H9 (cell line): ENCODE results near the gene CEACAM16. TPM values are rescaled to one million over a fixed set of nuclear protein-coding genes. Genes with fewer than 3 reads are reported as not detected.

Source experiments
- DNase-seq: peaks from one replicate; pipeline ENCODE4 v3.0.0-alpha.2; 2017
- H2AFZ ChIP-seq: one replicate; pipeline ENCODE4 v1.6.1; 2013; ENCODE audit warnings: mild to moderate bottlenecking, low read length, control low read depth, moderate library complexity
- H2AK5ac ChIP-seq: 2 replicates; pipeline ENCODE4 v1.6.1; 2013; ENCODE audit warnings: low read length, control low read depth, mixed read lengths; ENCODE audit not compliant: insufficient read length
- H2BK120ac ChIP-seq: one replicate; pipeline ENCODE4 v1.6.1; 2013; ENCODE audit warnings: low read depth, mild to moderate bottlenecking, low read length, control low read depth, inconsistent platforms; ENCODE audit not compliant: poor library complexity, severe bottlenecking
- H2BK12ac ChIP-seq: 2 replicates; pipeline ENCODE4 v1.6.1; 2013; ENCODE audit warnings: low read length, control low read depth, mixed read lengths, low read depth; ENCODE audit not compliant: insufficient read length
- H2BK15ac ChIP-seq: 2 replicates; pipeline ENCODE4 v1.6.1; 2013; ENCODE audit warnings: low read depth, low read length, control low read depth
- H2BK20ac ChIP-seq: one replicate; pipeline ENCODE4 v1.6.1; 2013; ENCODE audit warnings: low read depth, mild to moderate bottlenecking, low read length, control low read depth, inconsistent platforms; ENCODE audit not compliant: poor library complexity, severe bottlenecking
- H2BK5ac ChIP-seq: 2 replicates; pipeline ENCODE4 v1.6.1; 2013; ENCODE audit warnings: low read length, control low read depth, mixed read lengths; ENCODE audit not compliant: insufficient read length
- H3K14ac ChIP-seq: 2 replicates; pipeline ENCODE4 v1.6.1; 2013; ENCODE audit warnings: low read length, control low read depth; ENCODE audit not compliant: insufficient read depth
- H3K18ac ChIP-seq: 2 replicates; pipeline ENCODE4 v1.6.1; 2013; ENCODE audit warnings: low read depth, mild to moderate bottlenecking, mixed read lengths, low read length, control low read depth; ENCODE audit not compliant: insufficient read length
- H3K23ac ChIP-seq: 2 replicates; pipeline ENCODE4 v1.6.1; 2013; ENCODE audit warnings: low read length, control low read depth, mixed read lengths, low read depth; ENCODE audit not compliant: insufficient read length
- H3K23me2 ChIP-seq: 2 replicates; pipeline ENCODE4 v1.6.1; 2013; ENCODE audit warnings: low read depth, mild to moderate bottlenecking, mixed read lengths, low read length, control low read depth; ENCODE audit not compliant: insufficient read length, poor library complexity, severe bottlenecking
- H3K27ac ChIP-seq: 2 replicates; pipeline ENCODE4 v1.5.1; 2013; ENCODE audit warnings: low read length, control low read depth, mixed read lengths, low read depth; ENCODE audit not compliant: insufficient read length
- H3K27me3 ChIP-seq: 2 replicates; pipeline ENCODE4 v1.6.1; 2013; ENCODE audit warnings: low read length, control low read depth, inconsistent platforms; ENCODE audit not compliant: insufficient read depth
- H3K4ac ChIP-seq: 2 replicates; pipeline ENCODE4 v1.6.1; 2013; ENCODE audit warnings: low read depth, mild to moderate bottlenecking, control low read depth, inconsistent platforms, low read length, moderate library complexity
- H3K4me1 ChIP-seq: 2 replicates; pipeline ENCODE4 v1.6.1; 2013; ENCODE audit warnings: low read length, control low read depth, inconsistent platforms; ENCODE audit not compliant: insufficient read depth
- H3K4me2 ChIP-seq: 2 replicates; pipeline ENCODE4 v1.6.1; 2013; ENCODE audit warnings: low read length, control low read depth, mixed read lengths; ENCODE audit not compliant: insufficient read length, insufficient read depth
- H3K56ac ChIP-seq: 2 replicates; pipeline ENCODE4 v1.6.1; 2013; ENCODE audit warnings: low read depth, mild to moderate bottlenecking, mixed read lengths, low read length, control low read depth; ENCODE audit not compliant: insufficient read length
- H3K79me1 ChIP-seq: 2 replicates; pipeline ENCODE4 v1.6.1; 2013; ENCODE audit warnings: low read depth, mild to moderate bottlenecking, moderate library complexity, low read length, control low read depth, inconsistent platforms; ENCODE audit not compliant: insufficient read depth, poor library complexity, severe bottlenecking
- H3K79me2 ChIP-seq: 2 replicates; pipeline ENCODE4 v1.6.1; 2013; ENCODE audit warnings: low read length, control low read depth, inconsistent platforms; ENCODE audit not compliant: insufficient read depth
- H3K9ac ChIP-seq: 2 replicates; pipeline ENCODE4 v1.6.1; 2013; ENCODE audit warnings: low read length, control low read depth, mixed read lengths; ENCODE audit not compliant: insufficient read length; ENCODE audit errors: extremely low read depth
- H3K9me3 ChIP-seq: one replicate; pipeline ENCODE4 v1.6.1; 2013; ENCODE audit warnings: low read depth, low read length, inconsistent platforms; ENCODE audit not compliant: control insufficient read depth
- H3T11ph ChIP-seq: one replicate; pipeline ENCODE4 v1.6.1; 2013; ENCODE audit warnings: mild to moderate bottlenecking, low read length, control low read depth, inconsistent platforms
- H4K20me1 ChIP-seq: one replicate; pipeline ENCODE4 v1.6.1; 2013; ENCODE audit not compliant: control insufficient read depth, insufficient read length, insufficient read depth
- H4K5ac ChIP-seq: 2 replicates; pipeline ENCODE4 v1.6.1; 2013; ENCODE audit warnings: low read depth, mild to moderate bottlenecking, mixed read lengths, low read length, control low read depth; ENCODE audit not compliant: insufficient read length
- H4K8ac ChIP-seq: replicated peaks from 2 replicates; pipeline ENCODE4 v1.6.1; 2013; ENCODE audit warnings: low read length, control low read depth, mixed read lengths, low read depth; ENCODE audit not compliant: insufficient read length
- H4K91ac ChIP-seq: 2 replicates; pipeline ENCODE4 v1.6.1; 2013; ENCODE audit warnings: low read depth, mild to moderate bottlenecking, moderate library complexity, mixed read lengths, low read length, control low read depth; ENCODE audit not compliant: insufficient read length
- H3K27ac Mint-ChIP-seq, 3 experiments: 2 replicates in 2 of 3; 3 replicates in 1 of 3; pipeline ENCODE4 v1.8.0; 2020 to 2021; ENCODE audit warnings: mixed read lengths in 3 of 3, mild to moderate bottlenecking in 1 of 3, moderate library complexity in 1 of 3
- H3K27me3 Mint-ChIP-seq: 2 replicates; pipeline ENCODE4 v1.8.0; 2021; ENCODE audit warnings: low read depth, mild to moderate bottlenecking, moderate library complexity, mixed read lengths
- H3K36me3 Mint-ChIP-seq, 3 experiments: 2 replicates in 2 of 3; 3 replicates in 1 of 3; pipeline ENCODE4 v1.8.0; 2020 to 2021; ENCODE audit warnings: low read depth in 3 of 3, mixed read lengths in 3 of 3; ENCODE audit not compliant: insufficient read depth in 1 of 3
- H3K4me1 Mint-ChIP-seq, 2 experiments: 2 replicates each; pipeline ENCODE4 v1.8.0; 2020; ENCODE audit warnings: mixed read lengths in 2 of 2
- H3K4me3 Mint-ChIP-seq, 2 experiments: 2 replicates in 1 of 2; 3 replicates in 1 of 2; pipeline ENCODE4 v1.8.0; 2020 to 2021; ENCODE audit warnings: mild to moderate bottlenecking in 2 of 2, mixed read lengths in 2 of 2, moderate library complexity in 1 of 2
- H3K9me3 Mint-ChIP-seq, 2 experiments: 2 replicates in 1 of 2; 3 replicates in 1 of 2; pipeline ENCODE4 v1.8.0; 2020; ENCODE audit warnings: mild to moderate bottlenecking in 2 of 2, mixed read lengths in 2 of 2, moderate library complexity in 1 of 2
- CTCF ChIP-seq: fragments of 200-600 bp; sonication (generic); conservative IDR thresholded peaks from 3 replicates; pipeline ENCODE4 v1.8.0; 2021; ENCODE audit warnings: antibody characterized with exemption, mild to moderate bottlenecking
- WGBS: extraction: QIAGEN DNeasy Blood & Tissue Kit; methylation state at CpG from one replicate; pipeline ENCODE4 v1.1.7; 2013; ENCODE audit warnings: missing lambda C conversion rate, low lambda C conversion rate, mixed read lengths; ENCODE audit not compliant: insufficient read length; ENCODE audit errors: extremely low coverage; 5-methylcytosine and 5-hydroxymethylcytosine counted together
- total RNA-seq: library from RNA; stranded (reverse); gene quantifications from 2 replicates; pipeline ENCODE4 v1.2.1, GENCODE V29; 2021

CEACAM16 gene
- total RNA-seq, 1 experiment from 2014 or later, result not detected

- H3K27me3 Mint-ChIP-seq, result peaks cover 94% of the 10 kb centered on the region
- H3K9me3 Mint-ChIP-seq, result no peaks in the 10 kb centered on the region; a peak in 2 of 5 replicates
- no peak for TF ChIP-seq CTCF
- Histone ChIP-seq H3K27ac (no peak overlapping the region), H3K4ac (no peak overlapping the region), H2BK5ac (no peak overlapping the region), H3K27me3 (peaks cover 46% of the 10 kb centered on the region), H3K9me3 (no peaks in the 10 kb centered on the region), H2BK15ac (no peak overlapping the region), H4K20me1 (no peaks in the 10 kb centered on the region), H3K79me2 (no peaks in the 10 kb centered on the region), H2BK20ac (no peak overlapping the region), H3K4me2 (no peak overlapping the region), H2BK12ac (no peak overlapping the region), H3K4me1 (no peaks in the 10 kb centered on the region), H3K9ac (no peak overlapping the region), H2AFZ (no peak overlapping the region), H4K8ac (no peak overlapping the region), H4K5ac (no peak overlapping the region), H2AK5ac (no peak overlapping the region), H2BK120ac (no peak overlapping the region), H3K23me2 (peaks cover 15% of the 10 kb centered on the region), H3K56ac (no peak overlapping the region), H4K91ac (no peak overlapping the region), H3K23ac (no peak overlapping the region), H3K18ac (no peak overlapping the region), H3K14ac (no peak overlapping the region), H3T11ph (no peak overlapping the region), H3K79me1 (no peaks in the 10 kb centered on the region)
- H3K4me1 Mint-ChIP-seq, result peaks cover 14 to 33% of the 10 kb centered on the region in 2 experiments
- DNase-seq, result no peak
- H3K36me3 Mint-ChIP-seq, result no peaks in the 10 kb centered on the region; a peak in 1 of 7 replicates
- H3K27ac Mint-ChIP-seq, result no peak overlapping the region
- no CpG with 5 or more reads among the region's 10 CpGs for WGBS
- H3K4me3 Mint-ChIP-seq, result peak overlapping the region in 1 of 2 experiments; percentile 79; a peak in 1 of 5 replicates
Observed at GRCh38 chr19:44749994-44750393, 51.0 kb downstream of the CEACAM16 start.
